ENCODE results near the gene TMEM51.

GRCh38 chr1:15155191-15155590, 1.6 kb downstream of the TMEM51 start:
- no peak for TF ChIP-seq POLR2A (IDR thresholded peaks at IDR 0.05)
- no peak for TF ChIP-seq CTCF (IDR thresholded peaks at IDR 0.05)
